GM10248 (cell line): ENCODE measurements around the gene RET.

ENCODE experiments used
- CTCF ChIA-PET: fragments of 300-600 bp; sonication (Branson Sonifier 250); formaldehyde crosslinking; extraction: SDS; loops from one replicate; lab custom pipeline; 2021; ENCODE audit warnings: antibody characterized with exemption; lab: Yijun Ruan, JAX
- POLR2A ChIA-PET: fragments of 350-650 bp; sonication (Branson Sonifier 250); formaldehyde crosslinking; extraction: SDS; loops from one replicate; lab custom pipeline; 2020; ENCODE audit warnings: antibody characterized with exemption; lab: Yijun Ruan, JAX
- DNase-seq: peaks from one replicate; pipeline ENCODE4 v3.0.0; 2012; ENCODE audit errors: extremely low spot score
- TF ChIP-seq, protein P1 (sequence below): IDR thresholded peaks from 2 replicates; pipeline ENCODE4 v1.5.1; 2012; ENCODE audit warnings: mild to moderate bottlenecking, low read depth; ENCODE audit errors: extremely low read depth, missing control alignments, control extremely low read depth

The RET gene

DNA sequence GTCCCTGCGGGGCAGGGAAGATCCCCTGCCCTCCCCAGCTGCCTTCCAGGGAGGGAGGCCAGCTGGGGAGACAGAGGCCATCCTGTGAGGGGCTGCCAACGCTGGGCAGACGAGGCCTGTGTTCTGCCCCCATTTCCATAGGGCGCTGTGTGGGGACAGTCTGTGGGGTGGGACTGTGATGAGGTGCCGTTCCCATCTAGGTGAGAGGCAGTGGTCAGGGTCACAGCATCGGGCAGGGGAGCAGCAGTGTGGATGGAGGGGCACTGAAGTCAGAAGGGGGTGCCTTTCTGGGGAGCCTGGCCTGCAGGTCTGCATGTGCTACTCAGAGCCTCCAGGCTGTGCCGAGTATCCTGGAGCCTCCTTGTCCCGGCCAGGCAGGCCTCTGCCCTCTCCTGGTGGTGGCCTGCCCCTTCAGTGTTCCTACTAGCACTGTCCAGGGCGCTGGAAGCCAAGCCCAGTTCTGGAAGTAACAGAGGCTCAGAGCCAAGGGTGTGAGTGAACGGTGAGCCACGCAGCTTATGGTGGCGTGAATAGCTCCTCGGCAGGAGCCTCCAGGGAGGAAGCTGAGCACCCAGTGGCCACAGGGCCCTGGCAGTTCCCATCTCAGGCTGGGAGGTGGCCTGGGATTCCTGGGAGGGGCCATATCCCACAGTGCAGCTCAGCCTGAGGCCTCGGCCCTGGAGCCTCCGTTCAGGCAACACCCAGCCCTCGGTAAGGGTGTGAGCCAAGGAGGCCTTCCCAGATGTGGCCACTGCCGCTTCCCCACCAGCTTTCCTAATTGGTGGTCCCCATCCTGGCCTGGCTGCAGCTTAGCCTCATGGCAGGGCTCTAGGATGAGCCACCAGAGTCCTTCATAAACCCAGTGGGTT lies 38.1 kb downstream of the RET start:
- ChIA-PET CTCF (no interaction called here), POLR2A (no interaction called here)

DNA sequence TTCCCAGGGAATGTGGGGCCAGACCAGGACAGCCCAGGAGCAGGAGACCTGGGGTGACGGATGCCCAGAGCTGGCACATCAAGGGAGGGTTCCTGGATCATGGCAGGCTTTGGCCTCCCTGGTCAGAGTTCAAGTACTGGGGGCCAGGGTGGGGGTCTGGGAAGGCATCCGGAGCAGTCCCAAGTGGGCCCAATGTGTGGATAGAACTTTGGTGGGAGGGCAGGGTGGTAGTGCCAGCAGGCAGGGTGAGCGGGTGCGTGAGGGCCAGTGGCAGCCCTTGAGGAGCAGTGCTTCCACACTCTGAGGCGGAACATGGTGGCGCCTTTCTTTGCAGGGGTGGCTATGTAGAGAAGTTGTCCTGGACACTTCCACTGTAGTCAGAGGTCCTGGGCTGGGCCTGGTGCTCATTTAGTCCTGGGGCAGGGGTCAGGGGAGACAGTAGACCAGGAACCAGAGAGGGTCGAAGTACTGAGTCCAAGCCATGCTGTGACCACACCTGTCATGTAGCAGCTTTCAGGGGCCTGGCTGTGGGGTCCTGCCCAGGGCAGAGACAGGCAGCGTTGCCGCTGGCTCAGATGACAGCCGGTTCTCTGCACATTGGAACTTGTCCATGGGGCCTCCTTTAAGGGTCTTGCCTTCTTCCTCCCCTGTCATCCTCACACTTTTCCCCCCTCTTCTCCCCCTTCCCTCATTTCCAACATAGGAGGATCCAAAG lies 39.2 kb downstream of the RET start:
- DNase-seq: no peak
- TF ChIP-seq, protein P1, sequence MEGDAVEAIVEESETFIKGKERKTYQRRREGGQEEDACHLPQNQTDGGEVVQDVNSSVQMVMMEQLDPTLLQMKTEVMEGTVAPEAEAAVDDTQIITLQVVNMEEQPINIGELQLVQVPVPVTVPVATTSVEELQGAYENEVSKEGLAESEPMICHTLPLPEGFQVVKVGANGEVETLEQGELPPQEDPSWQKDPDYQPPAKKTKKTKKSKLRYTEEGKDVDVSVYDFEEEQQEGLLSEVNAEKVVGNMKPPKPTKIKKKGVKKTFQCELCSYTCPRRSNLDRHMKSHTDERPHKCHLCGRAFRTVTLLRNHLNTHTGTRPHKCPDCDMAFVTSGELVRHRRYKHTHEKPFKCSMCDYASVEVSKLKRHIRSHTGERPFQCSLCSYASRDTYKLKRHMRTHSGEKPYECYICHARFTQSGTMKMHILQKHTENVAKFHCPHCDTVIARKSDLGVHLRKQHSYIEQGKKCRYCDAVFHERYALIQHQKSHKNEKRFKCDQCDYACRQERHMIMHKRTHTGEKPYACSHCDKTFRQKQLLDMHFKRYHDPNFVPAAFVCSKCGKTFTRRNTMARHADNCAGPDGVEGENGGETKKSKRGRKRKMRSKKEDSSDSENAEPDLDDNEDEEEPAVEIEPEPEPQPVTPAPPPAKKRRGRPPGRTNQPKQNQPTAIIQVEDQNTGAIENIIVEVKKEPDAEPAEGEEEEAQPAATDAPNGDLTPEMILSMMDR: no peak
- ChIA-PET POLR2A (no interaction called here), CTCF (no interaction called here)

More for the DNA sequence above, 38.1 kb downstream of the RET start:
- TF ChIP-seq, protein P1: no peak
- no peak for DNase-seq

DNA sequence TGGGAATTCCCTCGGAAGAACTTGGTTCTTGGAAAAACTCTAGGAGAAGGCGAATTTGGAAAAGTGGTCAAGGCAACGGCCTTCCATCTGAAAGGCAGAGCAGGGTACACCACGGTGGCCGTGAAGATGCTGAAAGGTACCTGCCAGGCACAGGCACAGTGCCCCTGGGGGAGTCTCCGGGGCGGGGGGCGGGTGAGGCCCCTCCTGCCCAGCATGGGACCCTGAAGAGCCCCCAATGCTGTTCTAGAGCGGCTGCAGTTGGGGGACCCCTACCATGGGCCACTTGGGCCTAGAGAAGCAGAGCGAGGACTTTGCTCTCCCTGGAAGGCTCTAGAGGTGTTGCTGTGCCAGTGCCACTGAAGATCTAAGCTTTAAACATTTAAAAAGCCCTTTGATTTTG lies 39.7 kb downstream of the RET start:
- no peak for DNase-seq
- TF ChIP-seq, protein P1: no peak
- ChIA-PET CTCF (no interaction called here), POLR2A (no interaction called here)

DNA sequence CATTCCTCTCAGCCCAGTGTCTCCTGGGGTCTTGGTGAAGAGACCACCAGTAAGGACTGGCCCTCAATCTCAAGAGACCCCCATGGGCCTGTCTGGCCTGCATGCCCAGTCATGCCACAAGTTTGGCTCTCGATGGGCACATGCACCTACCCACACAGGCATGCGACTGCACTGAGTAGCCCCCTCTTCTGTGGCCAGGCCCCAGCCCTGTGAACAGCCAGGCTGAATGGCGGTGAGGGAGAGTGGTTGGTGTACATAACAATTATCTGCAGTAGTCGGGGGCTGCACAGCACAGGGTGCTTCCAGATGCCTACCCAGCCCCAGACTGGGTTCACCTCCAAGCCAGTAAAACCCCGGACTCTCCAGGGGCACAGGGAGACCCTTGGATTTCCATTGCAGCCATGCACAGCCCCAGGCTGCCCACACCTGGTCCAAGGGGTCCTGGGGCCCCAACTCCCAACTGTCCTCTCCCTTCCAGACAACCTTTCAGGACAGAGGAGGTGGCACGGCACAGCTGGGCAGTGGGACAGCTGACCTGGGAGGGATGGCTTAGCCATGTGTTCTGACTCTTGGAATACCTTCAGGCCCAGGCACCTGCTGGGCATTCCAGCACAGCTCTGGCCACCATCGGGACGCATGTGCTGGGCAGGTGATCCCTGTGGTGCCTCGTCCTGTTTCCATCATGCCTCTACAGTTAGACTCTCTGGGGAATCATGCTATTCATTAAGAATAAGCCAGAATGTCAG lies 40.3 kb downstream of the RET start:
- TF ChIP-seq, protein P1: no peak
- ChIA-PET CTCF (no interaction called here), POLR2A (no interaction called here)
- no peak for DNase-seq

DNA sequence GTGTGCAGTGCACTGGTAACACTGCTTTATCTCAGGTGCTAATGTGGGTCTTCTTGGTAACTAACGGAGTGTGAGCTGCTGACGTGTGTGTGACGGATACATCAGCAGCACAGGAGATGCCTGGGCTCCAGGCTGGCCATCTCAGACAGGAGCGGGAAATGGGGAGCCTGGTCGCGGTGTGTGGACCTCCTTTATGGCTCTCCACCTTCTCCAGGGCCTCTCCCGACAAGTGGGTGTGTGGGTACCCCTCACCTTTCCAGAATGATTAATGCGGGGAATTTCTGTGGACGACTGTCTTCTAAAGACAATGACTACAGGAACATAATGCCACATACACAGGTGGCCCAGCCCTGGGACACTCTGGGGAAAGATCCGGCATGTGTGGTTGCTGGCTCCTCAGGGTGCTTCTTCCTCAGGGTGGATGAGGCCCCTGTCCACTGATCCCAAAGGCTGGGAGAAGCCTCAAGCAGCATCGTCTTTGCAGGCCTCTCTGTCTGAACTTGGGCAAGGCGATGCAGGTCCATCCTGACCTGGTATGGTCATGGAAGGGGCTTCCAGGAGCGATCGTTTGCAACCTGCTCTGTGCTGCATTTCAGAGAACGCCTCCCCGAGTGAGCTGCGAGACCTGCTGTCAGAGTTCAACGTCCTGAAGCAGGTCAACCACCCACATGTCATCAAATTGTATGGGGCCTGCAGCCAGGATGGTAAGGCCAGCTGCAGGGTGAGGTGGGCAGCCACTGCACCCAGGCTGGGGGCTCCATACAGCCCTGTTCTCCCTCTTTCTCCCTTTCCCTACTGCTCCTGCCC lies 41.1 kb downstream of the RET start:
- DNase-seq: no peak
- ChIA-PET POLR2A (no interaction called here), CTCF (no interaction called here)
- TF ChIP-seq, protein P1: no peak
